Parathyroid adenoma (tissue), 2 donors: ENCODE measurements around the gene KIAA1549.

ENCODE experiments used
- H2AFZ ChIP-seq: fragments of 300-600 bp; sonication (generic); one replicate; pipeline ENCODE4 v1.7.0; 2017; ENCODE audit warnings: antibody characterized with exemption, mild to moderate bottlenecking
- H3K27ac ChIP-seq: fragments of 300-600 bp; sonication (generic); one replicate; pipeline ENCODE4 v1.7.0; 2017
- H3K27me3 ChIP-seq: fragments of 300-600 bp; sonication (generic); one replicate; pipeline ENCODE4 v1.7.0; 2017; ENCODE audit warnings: low read length; ENCODE audit not compliant: control insufficient read depth, insufficient read depth
- H3K36me3 ChIP-seq: fragments of 300-600 bp; sonication (generic); one replicate; pipeline ENCODE4 v1.7.0; 2017; ENCODE audit warnings: low read length; ENCODE audit not compliant: control insufficient read depth, insufficient read depth
- H3K4me1 ChIP-seq: fragments of 300-600 bp; sonication (generic); one replicate; pipeline ENCODE4 v1.7.0; 2017; ENCODE audit warnings: control low read depth
- H3K4me2 ChIP-seq: fragments of 300-600 bp; sonication (generic); one replicate; pipeline ENCODE4 v1.7.0; 2017; ENCODE audit warnings: low read length
- H3K4me3 ChIP-seq: fragments of 300-600 bp; sonication (generic); one replicate; pipeline ENCODE4 v1.7.0; 2017; ENCODE audit warnings: low read depth, low read length
- H3K79me2 ChIP-seq: fragments of 300-600 bp; sonication (generic); one replicate; pipeline ENCODE4 v1.7.0; 2017; ENCODE audit warnings: control low read depth
- H3K9ac ChIP-seq: fragments of 300-600 bp; sonication (generic); one replicate; pipeline ENCODE4 v1.7.0; 2017; ENCODE audit warnings: mild to moderate bottlenecking
- H3K9me3 ChIP-seq: fragments of 300-600 bp; sonication (generic); one replicate; pipeline ENCODE4 v1.7.0; 2017; ENCODE audit warnings: low read length; ENCODE audit not compliant: control insufficient read depth
- CTCF ChIP-seq: fragments of 300-600 bp; sonication (generic); IDR thresholded peaks from one replicate; pipeline ENCODE4 v1.7.0; 2017; ENCODE audit warnings: antibody characterized with exemption, mild to moderate bottlenecking
- donor health status: primary hyperparathyroidism.

Gene KIAA1549

GRCh38 chr7:138879356-138879755, 101.8 kb downstream of the KIAA1549 start:
- H3K27me3 ChIP-seq: no peaks in the 10 kb centered on the region
- no peak overlapping the region for H3K4me3 ChIP-seq
- H3K9me3 ChIP-seq: no peaks in the 10 kb centered on the region
- no peak overlapping the region for H3K9ac ChIP-seq
- no peak overlapping the region for H2AFZ ChIP-seq
- peaks cover 6% of the 10 kb centered on the region for H3K4me1 ChIP-seq
- no peak overlapping the region for H3K4me2 ChIP-seq
- no peaks in the 10 kb centered on the region for H3K36me3 ChIP-seq
- TF ChIP-seq CTCF: no peak
- H3K27ac ChIP-seq: no peak overlapping the region
- peaks cover 4% of the 10 kb centered on the region for H3K79me2 ChIP-seq

GRCh38 chr7:138878856-138879255, 102.3 kb downstream of the KIAA1549 start:
- Histone ChIP-seq H3K9me3 (no peaks in the 10 kb centered on the region), H2AFZ (no peak overlapping the region), H3K79me2 (peaks cover 4% of the 10 kb centered on the region), H3K4me2 (no peak overlapping the region), H3K9ac (no peak overlapping the region), H3K4me3 (no peak overlapping the region), H3K27me3 (no peaks in the 10 kb centered on the region), H3K4me1 (peaks cover 6% of the 10 kb centered on the region), H3K36me3 (no peaks in the 10 kb centered on the region), H3K27ac (no peak overlapping the region)
- TF ChIP-seq CTCF: no peak

GRCh38 chr7:138878051-138878450, 103.1 kb downstream of the KIAA1549 start:
- Histone ChIP-seq H3K4me3 (no peak overlapping the region), H3K79me2 (no peaks in the 10 kb centered on the region)
- no peak for TF ChIP-seq CTCF

GRCh38 chr7:138876326-138876725, 104.9 kb downstream of the KIAA1549 start:
- H3K9me3 ChIP-seq: no peaks in the 10 kb centered on the region
- no peaks in the 10 kb centered on the region for H3K27me3 ChIP-seq
- H3K9ac ChIP-seq: no peak overlapping the region
- H3K79me2 ChIP-seq: no peaks in the 10 kb centered on the region
- peak overlapping the region; percentile 29 for H3K27ac ChIP-seq
- no peak overlapping the region for H3K4me3 ChIP-seq
- no peak for TF ChIP-seq CTCF
- no peaks in the 10 kb centered on the region for H3K36me3 ChIP-seq
- H2AFZ ChIP-seq: peak overlapping the region; percentile 16
- peaks cover 10% of the 10 kb centered on the region for H3K4me1 ChIP-seq
- H3K4me2 ChIP-seq: no peak overlapping the region

More at GRCh38 chr7:138878051-138878450, 103.1 kb downstream of the KIAA1549 start:
- H3K4me1 ChIP-seq: peaks cover 9% of the 10 kb centered on the region
- no peaks in the 10 kb centered on the region for H3K27me3 ChIP-seq
- H3K9me3 ChIP-seq: no peaks in the 10 kb centered on the region
- H3K9ac ChIP-seq: no peak overlapping the region
- H3K36me3 ChIP-seq: no peaks in the 10 kb centered on the region
- H3K4me2 ChIP-seq: no peak overlapping the region
- no peak overlapping the region for H3K27ac ChIP-seq
- H2AFZ ChIP-seq: no peak overlapping the region

GRCh38 chr7:138875794-138876193, 105.4 kb downstream of the KIAA1549 start:
- Histone ChIP-seq H3K27me3 (no peaks in the 10 kb centered on the region), H3K4me1 (peaks cover 10% of the 10 kb centered on the region), H3K9ac (no peak overlapping the region), H3K9me3 (no peaks in the 10 kb centered on the region), H3K4me3 (no peak overlapping the region), H3K79me2 (no peaks in the 10 kb centered on the region), H2AFZ (no peak overlapping the region), H3K27ac (peak overlapping the region; percentile 29), H3K4me2 (no peak overlapping the region), H3K36me3 (no peaks in the 10 kb centered on the region)
- TF ChIP-seq CTCF: no peak
